ENCODE data around the gene SLCO4A1.
"Not testable (repeated sequence)": the region's sequence is repeated elsewhere in the genome, so short reads cannot be mapped to it uniquely, and the experiment has no call there.

The SLCO4A1 gene

DNA sequence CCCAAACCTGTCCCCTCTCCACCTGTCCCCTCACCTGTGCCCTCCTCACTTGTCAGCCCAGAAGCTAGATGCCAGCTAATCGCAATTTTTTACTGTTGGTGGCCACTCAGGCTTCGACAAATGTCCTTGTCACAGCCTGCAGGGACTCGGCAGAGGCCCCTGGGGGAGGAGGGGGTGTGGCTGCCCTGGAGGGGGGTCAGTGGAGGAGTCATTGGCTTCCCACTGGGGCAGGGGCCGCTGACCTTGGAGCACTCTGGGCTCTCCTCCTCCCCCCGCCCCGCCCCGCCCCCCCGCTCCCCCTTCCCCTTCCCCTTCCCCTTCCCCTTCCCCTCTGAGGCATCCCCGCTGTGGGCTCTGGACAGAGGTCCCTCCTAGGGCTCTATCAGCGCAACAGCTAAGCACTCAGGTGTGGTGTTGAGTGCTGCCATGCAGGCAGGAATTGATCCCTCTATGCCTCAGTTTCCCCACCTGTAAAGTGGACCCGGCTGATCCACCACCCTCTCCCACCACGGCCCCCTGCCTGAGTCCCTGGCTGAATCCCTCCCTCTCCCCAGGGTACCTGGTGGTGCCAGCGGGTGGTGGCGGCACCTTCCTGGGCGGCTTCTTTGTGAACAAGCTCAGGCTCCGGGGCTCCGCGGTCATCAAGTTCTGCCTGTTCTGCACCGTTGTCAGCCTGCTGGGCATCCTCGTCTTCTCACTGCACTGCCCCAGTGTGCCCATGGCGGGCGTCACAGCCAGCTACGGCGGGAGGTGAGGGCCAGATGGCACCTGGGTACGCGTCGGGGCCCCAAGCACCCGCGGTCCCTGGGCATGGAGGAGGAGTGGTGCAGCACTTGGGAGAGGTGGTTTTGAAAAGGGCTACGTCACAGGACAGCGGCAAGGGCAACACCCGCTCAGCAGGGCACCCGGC, 23.8 kb downstream of the SLCO4A1 start:
- no peak for DNase-seq (ENCODE audit: low read depth in 2 of 2)

DNA sequence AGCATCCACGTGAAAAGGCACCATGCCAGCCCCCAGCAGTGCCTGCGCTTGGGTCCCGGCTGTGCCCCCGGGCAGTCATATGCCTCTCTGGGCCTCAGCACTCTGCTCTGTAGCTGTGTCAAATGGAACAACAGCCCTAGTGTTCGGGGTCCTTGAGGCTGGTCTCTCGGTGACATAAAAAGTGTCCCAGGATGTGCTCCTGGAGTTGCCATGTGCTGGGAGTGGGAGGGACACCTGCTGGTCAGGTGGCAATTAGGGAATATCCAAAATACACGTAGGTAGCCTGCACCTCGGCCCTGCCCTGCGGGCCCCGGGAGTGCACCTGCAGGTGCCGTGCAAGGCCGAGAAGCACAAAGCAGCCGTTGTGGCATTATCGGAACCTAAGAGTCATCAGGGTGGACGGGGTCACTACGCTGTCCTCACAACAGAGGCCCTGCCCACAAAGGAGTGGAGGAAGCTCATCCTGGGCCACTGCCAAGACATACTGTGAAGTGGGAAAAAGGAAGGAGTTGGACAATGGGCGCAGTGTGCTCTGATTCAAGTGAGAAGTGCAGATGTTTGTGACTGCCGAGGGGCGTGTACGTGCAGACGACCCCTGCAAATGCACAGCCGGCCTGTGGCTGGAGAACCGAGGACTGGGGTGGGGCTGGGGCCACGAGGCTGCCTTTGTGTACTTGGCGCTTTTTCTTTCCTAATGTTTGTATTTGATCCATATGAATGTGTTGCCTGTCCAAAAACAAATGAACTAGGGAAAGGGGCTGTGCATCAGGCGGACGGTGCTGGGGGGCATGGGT, 24.6 kb downstream of the SLCO4A1 start:
- DNase-seq (ENCODE audit: low read depth in 2 of 2) = no peak

DNA sequence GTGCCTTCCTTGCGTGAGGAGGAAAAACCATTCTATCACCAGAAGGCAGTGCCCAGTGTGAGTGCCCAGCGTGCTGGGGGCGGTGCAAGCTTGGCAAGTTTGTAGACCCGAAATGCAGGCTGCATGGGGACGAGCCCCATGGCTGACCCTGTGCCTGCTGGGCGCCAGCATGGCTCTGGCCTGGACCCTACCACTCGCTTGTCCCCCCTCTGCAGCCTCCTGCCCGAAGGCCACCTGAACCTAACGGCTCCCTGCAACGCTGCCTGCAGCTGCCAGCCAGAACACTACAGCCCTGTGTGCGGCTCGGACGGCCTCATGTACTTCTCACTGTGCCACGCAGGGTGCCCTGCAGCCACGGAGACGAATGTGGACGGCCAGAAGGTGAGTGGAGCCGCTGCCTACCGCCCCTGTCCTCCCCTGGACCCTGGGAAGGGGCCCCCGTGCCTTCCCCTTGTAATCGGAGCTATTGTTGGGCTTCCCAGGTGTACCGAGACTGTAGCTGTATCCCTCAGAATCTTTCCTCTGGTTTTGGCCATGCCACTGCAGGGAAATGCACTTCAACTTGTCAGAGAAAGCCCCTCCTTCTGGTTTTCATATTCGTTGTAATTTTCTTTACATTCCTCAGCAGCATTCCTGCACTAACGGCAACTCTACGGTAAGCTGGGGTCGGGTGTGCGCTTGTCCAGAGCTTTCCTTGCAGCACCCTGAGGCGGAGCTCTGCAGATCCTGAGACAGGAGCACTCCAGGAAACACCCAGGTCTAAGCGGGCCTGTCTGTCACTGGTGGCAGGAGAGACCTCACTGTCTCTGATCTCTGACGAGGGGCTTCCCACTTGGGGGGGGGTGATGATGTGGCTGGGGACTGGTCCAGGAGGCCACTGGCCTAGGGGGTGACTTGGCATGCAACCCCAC, 25.5 kb downstream of the SLCO4A1 start:
- no peak for DNase-seq (ENCODE audit: low read depth in 2 of 2)

DNA sequence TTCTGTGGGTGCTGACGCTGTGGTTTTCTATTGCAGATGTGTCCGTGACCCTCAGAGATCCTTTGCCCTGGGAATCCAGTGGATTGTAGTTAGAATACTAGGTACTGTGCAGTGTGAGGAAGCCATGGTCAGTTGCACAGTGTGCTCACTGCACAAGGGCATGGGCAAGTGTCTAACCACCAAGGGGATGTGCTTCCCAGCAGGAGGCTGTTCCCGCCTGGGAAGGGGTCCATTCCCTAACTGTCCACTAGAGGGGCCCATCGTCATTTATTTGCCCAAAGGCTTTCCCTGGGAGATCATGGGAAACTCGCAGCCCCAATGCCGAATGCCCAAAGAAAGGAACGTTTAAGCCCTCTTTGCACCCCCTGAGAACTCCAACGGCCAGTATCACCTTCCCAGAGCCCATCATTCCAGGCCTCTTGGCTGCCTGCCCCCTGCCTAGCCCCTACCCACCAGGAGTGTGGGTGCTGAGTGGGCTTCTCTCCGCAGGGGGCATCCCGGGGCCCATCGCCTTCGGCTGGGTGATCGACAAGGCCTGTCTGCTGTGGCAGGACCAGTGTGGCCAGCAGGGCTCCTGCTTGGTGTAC, 26.2 kb downstream of the SLCO4A1 start:
- DNase-seq (ENCODE audit: low read depth in 2 of 2) = peak in 1 of 2 donors; percentile 16

DNA sequence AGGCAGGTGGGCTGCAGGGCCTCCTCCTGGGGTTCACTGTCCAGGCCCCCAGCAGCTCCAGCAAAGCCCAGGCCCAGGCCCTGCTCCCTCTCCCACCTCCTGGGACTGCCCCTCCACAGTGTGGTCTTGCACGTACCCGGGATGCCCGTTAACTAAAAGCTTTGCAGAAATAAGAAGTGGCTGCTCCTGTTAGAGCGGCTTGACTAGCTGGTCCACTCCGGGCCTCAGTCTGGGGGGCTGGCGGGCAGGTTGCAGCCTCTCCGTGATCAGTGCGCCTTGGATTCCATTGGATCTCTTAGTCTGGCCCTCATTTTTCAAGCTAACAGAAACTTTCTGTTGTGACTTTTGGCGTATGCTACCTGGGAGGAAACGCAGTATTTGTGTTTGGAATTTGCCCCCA, 26.9 kb downstream of the SLCO4A1 start:
- no peak for DNase-seq (ENCODE audit: low read depth in 2 of 2)

DNA sequence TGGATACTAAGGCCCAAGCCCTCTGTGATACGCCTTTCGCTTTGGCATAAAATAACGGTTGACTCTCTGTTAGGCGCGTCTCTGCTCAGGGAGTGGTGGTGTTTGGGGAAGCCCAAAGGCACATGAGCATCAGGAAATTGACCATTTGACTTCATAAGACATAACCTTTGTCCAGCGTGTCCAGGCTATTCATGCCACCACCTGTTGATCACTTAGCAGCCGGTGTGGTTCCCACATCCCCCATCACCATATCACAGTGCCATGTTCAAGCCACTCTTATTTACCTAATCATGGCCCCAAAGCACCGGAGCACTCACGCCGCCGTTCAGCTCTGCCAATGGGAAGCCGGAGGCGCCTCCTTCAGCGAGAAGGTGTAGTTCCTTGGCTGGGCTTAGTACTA, 27.9 kb downstream of the SLCO4A1 start:
- DNase-seq (ENCODE audit: low read depth in 2 of 2) = no peak

DNA sequence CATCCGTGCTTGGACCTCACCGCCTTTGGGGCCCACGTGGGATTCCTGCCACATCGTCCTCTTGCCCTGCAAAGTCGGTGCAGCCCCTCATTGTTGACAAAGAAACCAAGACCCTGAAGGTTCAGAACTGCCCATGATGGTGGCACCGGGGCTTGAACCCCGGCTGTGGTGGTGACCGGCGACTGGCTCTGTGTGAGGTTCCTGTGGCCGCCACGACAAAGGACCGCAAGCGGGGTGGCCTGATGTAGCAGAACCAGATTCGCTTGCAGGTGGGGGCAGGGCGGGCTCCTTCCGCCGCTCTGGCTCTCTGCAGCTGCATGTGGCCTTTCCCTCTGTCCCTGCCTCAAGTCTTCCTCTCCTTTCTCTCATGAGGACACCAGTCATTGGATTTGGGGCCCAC, 28.7 kb downstream of the SLCO4A1 start:
- DNase-seq (ENCODE audit: low read depth in 2 of 2) = no peak

DNA sequence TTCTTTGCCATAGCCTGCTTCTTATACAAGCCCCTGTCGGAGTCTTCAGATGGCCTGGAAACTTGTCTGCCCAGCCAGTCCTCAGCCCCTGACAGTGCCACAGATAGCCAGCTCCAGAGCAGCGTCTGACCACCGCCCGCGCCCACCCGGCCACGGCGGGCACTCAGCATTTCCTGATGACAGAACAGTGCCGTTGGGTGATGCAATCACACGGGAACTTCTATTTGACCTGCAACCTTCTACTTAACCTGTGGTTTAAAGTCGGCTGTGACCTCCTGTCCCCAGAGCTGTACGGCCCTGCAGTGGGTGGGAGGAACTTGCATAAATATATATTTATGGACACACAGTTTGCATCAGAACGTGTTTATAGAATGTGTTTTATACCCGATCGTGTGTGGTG, 29.5 kb downstream of the SLCO4A1 start:
- DNase-seq (ENCODE audit: low read depth in 2 of 2) = no peak

DNA sequence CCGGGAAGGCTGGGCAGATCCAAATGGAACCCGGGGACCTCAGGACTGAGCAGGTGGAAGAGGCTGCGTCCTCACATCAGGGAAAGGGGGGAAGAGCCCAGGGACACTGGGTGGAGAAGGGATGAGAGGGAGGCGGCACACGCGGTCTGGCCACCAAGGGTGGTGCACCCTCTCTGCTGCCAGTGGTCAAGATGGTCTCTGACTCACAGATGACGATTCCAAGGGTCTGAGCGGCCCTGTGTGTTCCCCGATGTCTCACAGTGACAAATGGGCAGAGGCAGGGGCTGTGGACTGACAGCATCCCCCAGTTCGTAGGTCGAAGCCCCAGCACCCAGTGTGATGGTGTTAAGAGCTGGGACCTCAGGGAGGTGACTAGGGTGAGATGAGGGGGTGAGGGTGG, 32.1 kb downstream of the SLCO4A1 start:
- DNase-seq (ENCODE audit: low read depth in 2 of 2) = no peak

DNA sequence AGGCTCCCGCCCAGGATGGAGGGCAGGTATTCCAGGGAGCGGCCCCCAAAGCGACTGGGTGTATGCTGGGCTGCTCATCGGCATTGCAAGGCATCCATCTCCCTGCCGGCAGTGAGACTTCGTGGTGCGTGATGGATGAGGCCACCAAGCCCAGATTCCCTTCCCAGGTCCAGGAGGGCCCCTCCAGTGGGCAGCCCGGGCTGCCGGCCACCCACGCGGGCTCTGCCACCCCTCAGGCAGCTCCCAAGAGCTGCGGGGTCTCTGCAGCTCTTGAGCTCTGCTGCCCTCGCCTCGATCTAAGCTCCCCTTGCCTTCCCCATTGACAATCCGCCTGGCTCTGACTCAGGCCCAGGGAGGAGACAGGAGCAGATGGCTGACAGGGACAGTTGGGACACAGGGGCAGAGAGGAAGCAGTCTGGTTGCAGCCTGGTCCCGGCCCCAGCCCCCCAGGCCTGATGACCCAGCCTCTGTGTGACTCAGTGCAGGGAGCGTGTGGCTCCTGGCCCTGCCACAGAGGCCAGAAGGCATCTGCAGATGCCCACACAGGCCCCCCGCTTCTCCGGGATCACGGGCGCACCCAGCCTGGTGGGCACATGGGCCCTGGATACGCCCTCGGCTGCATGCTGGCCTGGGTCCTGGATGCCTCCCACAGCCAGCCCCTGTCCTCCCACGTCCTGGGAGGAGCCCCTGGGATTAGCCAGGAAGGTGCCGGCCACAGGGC, 33.0 kb downstream of the SLCO4A1 start:
- DNase-seq (ENCODE audit: low read depth in 2 of 2) = no peak

DNA sequence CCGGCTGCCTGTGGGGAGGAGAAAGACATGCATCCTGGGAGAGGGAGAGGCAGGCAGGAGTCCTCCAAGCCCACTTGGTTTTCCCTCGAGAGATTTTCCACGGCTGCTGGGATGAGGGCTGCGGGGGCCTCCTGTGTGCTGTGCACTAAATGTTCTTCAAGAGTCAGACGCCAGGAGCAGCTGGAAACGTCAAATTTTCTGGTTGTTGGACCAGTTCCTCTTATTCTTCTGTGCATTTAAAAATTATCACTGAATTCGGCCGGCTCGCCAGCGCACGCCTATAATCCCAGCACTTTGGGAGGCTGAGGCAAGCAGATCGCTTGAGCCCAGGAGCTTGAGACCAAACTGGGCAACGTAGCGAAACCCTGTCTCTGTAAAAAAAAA, 33.6 kb downstream of the SLCO4A1 start:
- no peak for DNase-seq (ENCODE audit: low read depth in 2 of 2)

DNA sequence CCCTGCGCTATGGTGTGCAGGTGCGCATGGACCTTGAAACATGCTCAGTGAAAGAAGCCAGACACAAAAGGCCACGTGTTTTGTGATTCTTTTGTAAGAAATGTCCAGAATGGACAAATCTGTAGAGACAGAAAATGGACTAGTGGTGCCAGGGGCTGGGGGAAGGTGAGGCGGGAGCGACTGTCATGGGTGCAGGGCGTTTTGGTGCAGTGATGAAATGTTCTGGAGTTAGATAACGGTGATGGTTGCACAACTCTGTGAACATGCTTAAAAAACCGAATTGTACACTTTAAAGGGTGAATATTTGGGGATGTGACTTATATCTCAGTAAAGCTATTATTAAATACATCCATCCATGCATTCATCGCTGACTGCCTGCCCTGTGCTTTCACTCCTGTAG, 34.7 kb downstream of the SLCO4A1 start:
- no peak for DNase-seq (ENCODE audit: low read depth in 2 of 2)

DNA sequence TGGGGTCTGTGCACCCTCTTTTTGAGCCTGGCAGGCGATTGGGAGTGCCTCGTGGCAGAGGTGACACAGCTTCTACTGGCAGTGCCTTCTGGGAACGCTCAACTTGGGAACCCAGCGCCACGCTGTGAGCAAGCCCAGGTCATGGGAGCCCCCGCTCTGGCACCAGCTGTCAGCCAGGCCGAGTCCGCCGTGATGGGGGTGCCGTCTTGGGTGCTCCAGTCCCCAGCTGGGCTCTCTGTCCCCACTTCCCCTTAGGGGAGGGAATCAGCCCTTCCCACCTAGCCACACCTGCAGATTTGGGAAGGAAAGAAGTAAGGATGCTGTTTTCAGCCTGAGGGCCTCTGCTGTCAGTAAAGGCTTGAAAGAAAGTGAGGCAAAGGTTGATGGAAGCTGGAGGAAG, 35.4 kb downstream of the SLCO4A1 start:
- DNase-seq (ENCODE audit: low read depth in 2 of 2) = no peak

DNA sequence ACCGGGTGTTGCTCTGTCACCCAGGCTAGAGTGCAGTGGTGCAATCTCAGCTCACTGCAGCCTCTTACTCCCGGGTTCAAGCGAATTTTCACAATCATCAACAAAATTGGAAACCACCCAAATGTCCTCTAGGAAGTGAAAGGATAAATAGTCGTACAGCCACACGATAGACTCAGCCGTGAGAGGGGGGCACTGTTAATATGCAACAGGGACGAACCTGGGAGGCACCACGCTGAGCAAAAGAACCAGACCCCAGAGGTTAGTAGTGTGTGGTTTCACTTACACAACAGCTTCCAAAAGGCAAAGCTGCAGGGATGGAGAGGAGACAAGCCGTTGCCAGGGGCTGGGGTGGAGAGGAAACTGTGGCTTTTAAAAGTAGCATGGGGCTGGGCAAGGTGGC, 36.2 kb downstream of the SLCO4A1 start:
- DNase-seq (ENCODE audit: low read depth in 2 of 2) = no peak

DNA sequence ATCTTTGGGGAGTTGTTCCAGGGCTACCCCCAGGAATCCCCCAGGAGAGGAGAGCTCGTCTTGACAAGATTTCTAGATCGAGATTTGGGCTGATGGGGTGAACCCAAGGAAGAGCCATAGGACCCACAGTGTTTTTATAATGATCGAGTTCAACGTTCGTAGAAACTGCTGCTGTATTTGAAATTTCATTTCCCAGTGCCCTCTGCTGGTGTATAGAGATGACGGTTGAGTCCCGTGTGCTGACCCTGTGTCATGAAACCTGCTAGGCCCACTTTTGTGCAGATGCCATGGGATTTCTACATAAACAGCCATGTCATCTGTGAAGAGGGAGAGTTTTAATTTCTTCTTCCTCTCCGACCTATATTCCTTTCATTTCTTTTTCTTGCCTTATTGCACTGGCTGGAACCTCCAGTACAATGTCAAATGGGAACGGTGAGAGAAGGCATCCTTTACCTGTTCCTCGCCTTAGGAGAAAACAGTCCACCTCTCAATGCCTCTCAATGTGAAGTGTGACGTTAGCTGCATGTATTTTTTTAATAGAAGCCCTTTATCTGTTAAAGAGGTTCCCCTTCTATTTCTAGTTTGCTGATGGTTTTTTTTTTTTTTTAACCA, 37.8 kb downstream of the SLCO4A1 start:
- DNase-seq (ENCODE audit: low read depth in 2 of 2) = no peak

DNA sequence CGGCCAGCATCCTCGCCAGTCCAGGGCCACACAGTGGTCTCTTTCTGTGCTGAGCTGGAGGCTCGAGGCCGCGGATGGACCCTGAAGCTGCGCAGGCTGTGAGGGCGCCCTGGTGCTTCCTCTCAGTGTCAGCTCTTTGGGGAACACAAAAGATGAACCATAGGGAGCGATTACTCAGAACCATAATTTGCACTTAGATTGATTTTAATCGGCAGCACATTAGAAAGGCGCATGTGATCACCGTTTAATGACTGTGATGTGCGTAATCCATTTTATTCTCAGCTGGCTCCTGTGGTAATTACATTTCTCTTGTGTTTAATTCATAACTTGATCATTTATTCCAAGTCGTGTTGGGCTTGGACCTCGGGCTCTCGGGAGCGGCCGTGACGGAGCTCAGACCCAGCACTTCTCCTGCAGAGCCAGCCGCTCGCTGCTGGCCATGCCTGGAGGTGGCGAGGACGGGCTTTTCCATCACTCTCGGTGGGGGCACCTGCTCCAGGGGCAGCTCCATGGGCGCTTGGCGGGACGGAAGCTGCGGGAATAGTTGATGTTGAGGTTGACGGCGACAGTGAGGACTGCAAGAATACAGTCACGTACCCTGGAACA, 40.7 kb downstream of the SLCO4A1 start:
- no peak for DNase-seq (ENCODE audit: low read depth in 2 of 2)

DNA sequence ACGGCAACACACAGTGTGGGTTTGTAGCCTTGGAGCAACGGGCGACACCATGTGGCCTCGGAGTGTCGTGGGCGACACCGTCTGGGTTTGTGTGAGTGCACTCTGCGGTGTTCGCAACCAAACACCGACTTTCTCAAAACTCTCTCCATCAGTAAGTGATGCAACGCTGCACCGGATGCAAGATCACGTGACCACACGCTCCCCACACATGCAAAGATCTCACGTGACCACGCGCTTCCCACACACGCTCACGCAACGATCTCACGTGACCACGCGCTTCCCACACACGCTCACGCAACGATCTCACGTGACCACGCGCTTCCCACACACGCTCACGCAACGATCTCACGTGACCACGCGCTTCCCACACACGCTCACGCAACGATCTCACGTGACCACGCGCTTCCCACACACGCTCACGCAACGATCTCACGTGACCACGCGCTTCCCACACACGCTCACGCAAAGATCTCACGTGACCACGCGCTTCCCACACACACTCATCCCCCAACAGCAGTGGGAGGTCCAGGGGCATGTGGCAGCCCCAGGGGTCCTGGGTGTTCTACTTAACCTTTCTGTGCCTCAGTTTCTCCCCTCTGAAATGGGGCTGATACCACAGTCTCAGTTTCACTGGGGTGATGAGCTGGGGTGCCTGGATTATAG, 41.5 kb downstream of the SLCO4A1 start:
- not testable (repeated sequence) for DNase-seq (ENCODE audit: low read depth in 2 of 2)

DNA sequence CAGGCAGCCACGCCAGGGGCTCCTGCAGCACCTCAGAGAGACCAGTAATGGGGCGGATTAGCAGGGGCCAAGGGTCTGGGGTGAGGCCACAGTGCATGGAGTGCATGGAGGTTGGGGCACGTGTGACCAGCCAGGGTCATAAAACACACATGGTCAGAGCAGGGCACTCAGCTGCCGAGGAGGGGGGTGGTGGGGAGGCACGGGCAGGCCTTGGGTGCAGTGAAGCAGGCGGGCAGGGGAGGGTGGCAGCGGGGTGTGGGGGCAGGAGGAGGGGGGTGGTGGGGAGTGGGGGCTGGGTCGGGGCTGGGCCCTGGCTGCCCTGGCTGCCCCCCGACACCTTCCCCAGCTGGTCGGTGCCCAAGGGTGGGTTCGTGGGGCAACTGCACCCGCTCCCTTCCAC, 42.7 kb downstream of the SLCO4A1 start:
- no peak for DNase-seq (ENCODE audit: low read depth in 2 of 2)

DNA sequence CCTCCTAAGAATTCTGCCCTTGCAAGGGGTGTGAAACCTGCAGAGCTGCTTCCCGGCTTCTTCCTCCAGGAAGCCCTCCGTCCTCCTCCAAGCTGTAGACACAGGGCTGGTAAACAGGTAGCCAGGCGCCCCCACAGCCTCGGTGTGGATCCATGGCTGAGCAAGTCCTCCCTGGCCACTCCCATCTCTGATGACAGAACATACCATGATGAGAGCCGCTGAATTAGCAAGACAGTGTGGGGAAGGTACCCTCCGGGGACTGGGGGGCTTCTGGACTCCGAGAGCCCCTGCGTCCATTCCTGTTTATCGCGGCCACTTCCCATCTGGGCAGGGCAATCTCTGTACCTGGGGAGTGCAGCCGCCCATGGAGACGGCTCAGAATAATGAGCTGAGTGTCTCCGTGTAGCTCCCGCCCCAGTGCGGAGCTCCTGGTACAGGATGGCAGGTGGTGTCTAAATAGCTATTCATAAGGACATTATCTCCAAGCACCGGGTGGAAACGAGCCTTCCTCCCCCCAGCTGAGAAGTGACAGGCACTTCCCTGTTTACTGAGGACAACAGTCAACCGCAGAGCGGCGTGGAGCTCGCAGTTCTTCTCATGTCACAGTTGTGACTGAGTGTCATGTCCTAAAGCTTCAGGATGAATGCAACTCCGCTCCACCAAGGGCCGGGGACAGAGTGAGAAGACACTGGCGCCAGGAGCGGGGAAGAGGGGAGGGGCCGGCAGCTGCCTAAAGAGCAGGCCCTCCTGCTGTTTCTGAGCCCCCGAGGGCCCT, 43.7 kb downstream of the SLCO4A1 start:
- no peak for DNase-seq (ENCODE audit: low read depth in 2 of 2)

All from stimulated activated CD4-positive, alpha-beta T cell treated with anti-CD3 and anti-CD28 coated beads, Interleukin-1b, Interleukin-23, amount 100 ng/mL, for 1 hour (primary cell).